Measurements from ENCODE around the gene PCBP2. TPM values are rescaled to one million over a fixed set of nuclear protein-coding genes. Genes with fewer than 3 reads are reported as not detected.
"Not testable (repeated sequence)": the region's sequence is repeated elsewhere in the genome, so short reads cannot be mapped to it uniquely, and the experiment has no call there.

PCBP2 gene
- total RNA-seq, 1 donor from 2014 or later: 338 TPM

DNA sequence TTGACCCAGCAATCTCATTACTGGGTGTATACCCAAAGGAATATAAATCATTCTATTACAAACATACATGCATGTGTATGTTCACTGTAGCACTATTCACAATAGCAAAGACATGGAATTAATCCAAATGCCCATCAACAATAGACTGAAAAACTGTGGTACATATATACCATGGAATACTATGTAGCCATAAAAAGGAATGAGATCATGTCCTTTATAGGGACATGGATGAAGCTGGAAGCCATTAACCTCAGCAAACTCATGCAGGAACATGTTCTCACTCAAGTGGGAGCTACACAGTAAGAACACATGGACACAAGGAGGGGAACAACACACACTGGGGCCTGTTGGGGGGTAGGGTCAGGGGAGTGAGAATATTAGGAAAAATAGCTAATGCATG lies 12.3 kb upstream of the PCBP2 start:
- not testable (repeated sequence) for DNase-seq (ENCODE audit: low spot score); ATAC-seq

DNA sequence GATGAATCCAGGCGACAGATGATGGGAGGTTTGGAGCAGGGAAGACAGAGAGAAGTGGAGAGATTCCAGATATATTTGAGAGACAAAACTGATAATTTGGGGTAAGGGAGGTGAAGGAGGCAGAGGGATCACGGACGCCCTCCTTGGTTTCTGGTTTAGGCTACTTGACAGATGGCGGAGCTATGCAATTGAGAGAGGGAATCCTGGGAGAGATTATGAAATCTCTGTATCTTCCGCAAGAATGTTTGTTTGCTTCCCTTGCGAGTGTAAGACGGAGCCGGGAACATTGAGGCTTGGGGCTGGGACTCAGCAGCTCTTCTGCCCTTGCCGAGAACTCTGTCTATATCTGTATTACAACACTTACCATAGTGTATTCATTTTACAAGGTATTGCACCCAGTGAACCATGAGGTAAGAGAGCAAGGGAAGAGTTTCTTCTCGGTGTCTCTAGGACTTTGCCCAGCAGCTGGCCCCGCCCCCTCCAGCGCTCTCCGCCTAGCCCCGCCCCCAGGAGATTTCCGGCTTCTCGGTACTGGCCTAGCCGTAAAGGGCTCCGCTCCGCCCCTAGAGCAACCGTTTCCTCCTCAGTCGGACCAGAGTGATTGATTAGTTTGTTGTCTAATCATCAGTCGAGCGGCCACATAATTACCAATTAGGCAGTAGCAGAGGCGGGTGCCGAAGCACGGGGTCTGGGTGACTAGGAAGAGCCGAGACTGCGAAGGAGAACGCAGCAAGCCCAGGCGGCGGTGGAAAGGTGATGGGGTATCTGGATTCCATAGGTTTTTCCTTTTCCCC lies 10.7 kb upstream of the PCBP2 start, which contains the start of gene PRR13:
Gene PRR13, plus strand, starts transcription at position 695 of the 794 bp plus-strand sequence. CDS start 981 bp downstream, outside the sequence.
- peak; percentile 99 for DNase-seq (ENCODE audit: low spot score)
- peak; percentile 96 for ATAC-seq

DNA sequence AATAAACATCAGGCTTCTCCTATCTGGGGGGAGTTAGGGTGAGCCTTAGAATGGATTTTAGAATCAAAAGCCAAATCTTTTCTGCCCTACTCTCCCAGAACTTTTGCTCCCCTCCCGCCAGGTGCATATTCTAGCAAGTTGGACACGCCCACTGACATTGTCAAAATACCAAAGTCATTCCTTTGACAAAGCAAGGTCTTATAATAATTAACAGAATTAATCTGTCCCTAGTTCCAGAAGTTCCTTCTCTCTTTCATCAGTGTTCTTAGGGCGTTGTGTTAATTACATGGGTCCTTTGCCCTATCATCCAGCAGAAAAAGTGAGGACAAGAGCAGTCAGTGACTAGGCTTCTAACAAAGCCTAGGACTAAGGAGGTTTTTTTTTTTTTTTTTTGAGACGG lies 7.9 kb upstream of the PCBP2 start:
- ATAC-seq (no peak), DNase-seq (ENCODE audit: low spot score) (no peak)

DNA sequence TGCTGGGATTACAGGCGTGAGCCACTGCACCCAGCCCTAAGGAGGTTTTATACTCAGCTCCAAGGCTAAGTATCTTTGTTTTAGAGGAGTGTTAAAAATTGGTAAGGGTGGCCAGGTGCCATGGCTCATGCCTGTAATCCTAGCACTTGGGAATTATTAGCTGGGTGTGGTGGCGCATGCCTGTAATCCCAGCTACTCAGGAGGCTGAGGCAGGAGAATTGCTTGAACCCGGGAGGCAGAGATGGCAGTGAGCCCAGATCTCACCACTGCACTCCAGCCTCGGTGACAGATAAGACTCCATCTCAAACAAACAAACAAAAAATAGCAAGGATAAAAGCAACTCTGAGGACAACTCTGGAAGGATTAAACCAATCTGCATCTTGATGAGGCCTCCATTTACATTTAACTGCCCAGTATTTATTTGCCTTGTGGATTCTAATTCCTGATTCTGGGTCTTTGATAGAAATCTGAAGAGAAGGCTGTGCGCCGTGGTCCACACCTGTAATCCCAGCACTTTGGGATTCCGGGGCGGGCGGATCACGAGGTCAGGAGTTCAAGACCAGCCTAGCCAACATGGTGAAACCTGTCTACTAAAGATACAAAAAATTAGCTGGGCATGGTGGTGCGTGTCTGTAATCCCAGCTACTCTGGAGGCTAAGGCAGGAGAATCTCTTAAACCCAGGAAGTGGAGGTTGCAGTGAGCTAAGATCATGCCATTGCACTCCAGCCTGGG lies 7.1 kb upstream of the PCBP2 start:
- ATAC-seq; DNase-seq (ENCODE audit: low spot score): not testable (repeated sequence)

DNA sequence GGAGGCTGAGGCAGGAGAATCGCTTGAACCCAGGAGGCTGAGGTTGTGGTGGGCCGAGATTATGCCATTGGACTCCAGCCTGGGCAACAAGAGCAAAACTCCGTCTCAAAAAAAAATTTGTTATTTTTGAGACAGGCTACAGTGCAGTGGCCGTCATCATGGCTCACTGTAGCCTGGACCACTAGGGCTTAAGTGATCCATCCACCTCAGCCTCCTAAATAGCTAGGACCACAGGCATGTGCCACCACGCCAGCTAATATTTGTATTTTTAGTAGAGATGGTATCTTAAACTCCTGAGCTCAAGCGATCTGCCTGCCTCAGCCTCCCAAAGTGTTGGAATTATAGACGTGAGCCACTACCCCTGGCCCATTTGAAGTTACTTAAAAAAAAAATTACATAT lies 966 bp upstream of the PCBP2 start:
- DNase-seq (ENCODE audit: low spot score) (no peak), ATAC-seq (no peak)

DNA sequence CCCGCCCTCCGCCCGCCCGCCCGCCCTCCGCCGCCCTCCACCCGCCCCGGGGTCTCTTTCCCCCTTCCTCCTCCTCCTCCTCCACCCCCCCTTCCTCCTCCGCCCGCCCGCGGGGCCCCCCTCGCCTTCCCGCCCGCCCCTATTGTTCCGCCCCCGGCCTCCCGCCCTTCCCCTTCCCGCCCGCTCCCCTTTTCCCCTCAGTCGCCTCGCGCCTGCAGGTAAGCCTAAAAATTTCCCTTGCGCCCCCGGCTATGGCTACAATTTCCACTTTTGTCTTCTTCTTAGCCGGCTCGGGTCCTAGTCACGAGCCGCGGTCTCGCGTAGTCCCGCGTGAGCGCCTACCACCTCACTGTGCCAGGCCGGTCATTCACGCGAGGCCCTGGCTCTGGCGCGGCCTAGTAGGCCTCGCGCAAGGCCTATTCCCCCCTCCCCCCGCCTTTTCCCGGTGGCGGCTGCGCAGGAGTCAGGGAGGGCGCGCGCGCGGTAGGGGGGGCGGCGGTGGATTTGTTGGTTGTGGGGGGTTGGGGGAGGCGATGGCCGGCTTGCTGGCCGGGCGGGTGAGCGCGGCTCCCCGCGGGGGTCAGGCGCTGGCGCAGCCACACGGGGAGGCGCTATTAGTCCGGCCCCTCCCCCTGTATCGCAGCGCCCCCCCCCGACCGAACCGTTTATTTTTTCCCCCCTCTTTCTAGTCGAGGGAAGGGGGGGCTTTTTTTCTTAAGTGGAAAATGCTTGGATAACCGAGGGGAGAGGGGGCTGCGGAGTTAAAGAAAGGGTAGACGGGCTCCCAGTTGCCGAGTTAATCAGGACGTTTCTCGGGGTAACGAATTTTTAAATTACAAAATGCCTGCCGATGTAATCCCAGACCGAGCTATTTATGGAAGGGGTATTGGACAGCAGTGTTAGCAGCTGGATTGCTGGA lies 516 bp downstream of the PCBP2 start:
- DNase-seq (ENCODE audit: low spot score) (peak; percentile 86), ATAC-seq (peak; percentile 75)

DNA sequence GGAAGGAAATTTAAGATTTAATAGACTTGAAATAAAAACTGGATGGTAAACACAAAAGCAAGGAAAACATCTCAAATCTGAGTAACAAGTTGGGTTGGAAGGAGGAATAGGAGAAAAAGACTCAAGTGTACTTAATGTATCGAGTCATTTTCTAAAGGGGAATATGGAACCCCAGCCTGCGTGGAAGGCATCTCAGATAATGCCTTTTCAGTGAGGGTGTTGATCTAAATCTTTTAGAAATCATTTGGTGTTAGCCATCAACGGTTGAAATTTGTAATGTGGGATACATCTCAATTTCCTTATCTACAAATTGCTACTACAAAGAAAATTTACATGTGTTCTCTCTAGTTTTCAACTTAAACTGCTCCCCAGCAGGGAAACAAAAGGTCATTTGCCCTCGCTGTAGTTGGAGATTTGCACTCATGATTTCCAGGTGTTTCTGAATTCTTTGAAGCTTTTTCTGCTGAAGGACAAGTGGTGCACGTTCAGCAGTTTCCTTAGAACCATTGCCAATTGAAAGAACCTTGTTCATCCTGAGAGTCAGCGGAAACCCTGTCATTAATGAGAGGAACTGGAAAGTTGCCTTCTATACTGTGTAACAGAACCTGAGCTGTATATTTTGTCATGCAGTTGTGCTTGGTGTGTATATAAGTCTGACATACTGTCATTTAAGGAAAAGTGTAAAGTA lies 2.2 kb downstream of the PCBP2 start:
- ATAC-seq (no peak), DNase-seq (ENCODE audit: low spot score) (no peak)

DNA sequence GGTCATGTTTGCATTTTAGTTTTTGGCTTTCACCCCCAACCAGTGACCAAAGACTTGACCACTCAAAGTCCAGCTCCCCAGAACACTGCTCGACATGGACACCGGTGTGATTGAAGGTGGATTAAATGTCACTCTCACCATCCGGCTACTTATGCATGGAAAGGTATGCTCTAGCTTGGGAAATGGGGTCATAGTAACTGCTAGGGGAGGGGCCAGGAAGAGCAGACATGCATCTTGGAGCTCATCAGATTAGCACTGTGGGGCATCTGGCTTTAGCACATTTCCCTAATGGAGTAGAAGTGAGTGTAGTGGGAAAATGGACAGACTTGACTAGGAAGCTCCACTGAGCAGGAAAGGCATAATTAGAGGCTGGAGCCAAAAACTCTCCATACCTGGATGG lies 2.8 kb downstream of the PCBP2 start:
- ATAC-seq (no peak), DNase-seq (ENCODE audit: low spot score) (no peak)

DNA sequence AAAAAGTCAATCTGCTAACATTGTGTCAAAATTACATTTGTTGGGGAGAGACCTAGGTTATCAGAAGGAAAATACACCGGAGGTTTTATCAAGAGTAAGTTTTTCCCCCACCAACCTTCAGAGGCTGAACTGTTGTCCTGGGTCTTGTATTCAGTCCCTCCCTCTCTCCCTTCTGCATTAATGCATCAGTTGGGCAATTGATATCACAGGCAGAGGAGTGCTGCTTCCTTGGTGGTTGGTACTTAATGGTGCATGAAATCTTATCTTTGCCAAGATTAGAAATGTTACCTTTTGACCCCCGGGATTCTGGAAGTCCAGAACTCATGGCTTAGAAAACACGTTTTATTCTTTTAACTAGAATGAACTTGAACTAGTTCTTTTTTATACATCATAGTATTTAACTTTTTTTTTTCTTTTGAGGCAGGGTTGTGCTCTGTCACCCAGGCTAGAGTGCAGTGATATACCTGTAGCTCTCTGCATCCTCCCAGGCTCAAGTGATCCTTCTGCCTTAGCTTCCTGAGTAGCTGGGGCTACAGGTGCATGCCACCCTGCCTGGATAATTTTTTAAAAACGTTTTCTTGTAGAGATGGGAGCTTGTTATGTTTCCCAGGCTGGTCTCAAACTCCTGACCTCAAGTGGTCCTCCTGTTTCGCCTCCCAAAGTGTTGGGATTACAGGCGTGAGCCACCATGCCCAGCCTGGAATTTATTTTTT lies 4.9 kb downstream of the PCBP2 start:
- ATAC-seq (no peak), DNase-seq (ENCODE audit: low spot score) (no peak)

DNA sequence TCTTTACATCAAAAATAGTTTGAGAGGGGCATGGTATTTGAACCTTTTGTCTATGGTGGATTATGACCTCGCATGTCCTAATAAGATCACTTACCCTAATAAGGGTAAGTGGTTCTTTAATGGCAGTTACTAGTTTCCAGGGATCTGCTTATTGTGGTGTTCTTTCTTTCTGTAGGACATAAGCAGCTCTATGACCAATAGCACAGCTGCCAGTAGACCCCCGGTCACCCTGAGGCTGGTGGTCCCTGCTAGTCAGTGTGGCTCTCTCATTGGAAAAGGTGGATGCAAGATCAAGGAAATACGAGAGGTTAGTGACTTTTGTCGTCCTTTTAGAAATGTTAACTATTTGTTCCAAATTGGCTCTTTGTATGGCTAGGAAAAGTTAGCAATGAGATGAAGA lies 7.2 kb downstream of the PCBP2 start:
- DNase-seq (ENCODE audit: low spot score) (no peak), ATAC-seq (no peak)

DNA sequence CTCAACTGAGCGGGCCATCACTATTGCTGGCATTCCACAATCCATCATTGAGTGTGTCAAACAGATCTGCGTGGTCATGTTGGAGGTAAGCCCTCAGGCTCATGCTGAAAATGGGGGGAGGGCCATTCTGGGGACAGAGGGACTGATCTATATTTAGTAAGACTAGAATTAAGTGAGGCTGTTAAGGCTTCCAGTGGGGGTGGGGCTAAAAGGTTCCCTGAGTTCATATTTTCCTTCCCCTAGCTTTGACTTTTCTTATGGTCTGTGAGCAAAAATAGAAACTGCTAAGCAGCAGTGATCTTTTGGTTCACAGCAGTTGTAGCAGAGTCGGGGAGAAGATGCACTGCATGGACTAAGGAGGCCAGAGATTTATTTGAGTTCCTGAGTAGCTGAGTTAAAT lies 9.2 kb downstream of the PCBP2 start:
- ATAC-seq: no peak
- DNase-seq (ENCODE audit: low spot score): no peak

DNA sequence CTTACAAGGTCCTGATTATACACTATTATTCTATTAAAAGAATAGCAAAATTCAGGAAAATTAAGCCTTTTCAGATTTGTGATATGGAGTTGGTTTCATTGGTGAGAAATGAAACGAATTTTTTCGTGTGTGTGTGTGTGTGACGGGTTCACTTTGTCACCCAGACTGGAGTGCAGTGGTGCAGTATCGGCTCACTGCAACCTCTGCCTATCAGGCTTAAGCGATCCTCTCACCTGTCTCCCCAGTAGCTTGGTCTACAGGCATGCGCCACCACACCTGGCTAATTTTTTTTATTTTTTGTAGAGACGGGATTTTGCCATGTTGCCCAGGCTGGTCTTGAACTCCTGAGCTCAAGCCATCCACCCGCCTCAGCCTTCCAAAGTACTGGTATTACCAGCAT lies 9.7 kb downstream of the PCBP2 start:
- DNase-seq (ENCODE audit: low spot score) (no peak), ATAC-seq (no peak)

DNA sequence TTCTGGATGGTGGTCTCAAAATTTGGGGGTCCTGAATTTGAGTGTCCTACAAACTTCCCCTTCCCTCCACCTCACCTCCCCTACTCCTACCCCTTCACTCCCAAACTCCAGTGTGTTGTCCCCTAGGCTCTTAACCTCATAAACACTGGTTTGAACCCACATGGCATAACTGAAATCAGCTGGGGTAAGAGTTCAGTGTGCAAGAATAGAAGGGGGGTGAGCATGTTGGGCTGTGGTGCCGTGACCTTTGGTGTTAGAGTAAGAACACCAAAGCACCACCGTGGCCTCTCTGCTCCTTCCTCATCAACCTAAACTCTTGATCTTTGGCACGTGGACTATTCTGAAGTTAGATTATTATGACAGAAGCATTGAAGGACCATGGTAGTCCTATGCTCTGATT lies 11.0 kb downstream of the PCBP2 start:
- ATAC-seq: peak; percentile 40
- DNase-seq (ENCODE audit: low spot score): no peak

DNA sequence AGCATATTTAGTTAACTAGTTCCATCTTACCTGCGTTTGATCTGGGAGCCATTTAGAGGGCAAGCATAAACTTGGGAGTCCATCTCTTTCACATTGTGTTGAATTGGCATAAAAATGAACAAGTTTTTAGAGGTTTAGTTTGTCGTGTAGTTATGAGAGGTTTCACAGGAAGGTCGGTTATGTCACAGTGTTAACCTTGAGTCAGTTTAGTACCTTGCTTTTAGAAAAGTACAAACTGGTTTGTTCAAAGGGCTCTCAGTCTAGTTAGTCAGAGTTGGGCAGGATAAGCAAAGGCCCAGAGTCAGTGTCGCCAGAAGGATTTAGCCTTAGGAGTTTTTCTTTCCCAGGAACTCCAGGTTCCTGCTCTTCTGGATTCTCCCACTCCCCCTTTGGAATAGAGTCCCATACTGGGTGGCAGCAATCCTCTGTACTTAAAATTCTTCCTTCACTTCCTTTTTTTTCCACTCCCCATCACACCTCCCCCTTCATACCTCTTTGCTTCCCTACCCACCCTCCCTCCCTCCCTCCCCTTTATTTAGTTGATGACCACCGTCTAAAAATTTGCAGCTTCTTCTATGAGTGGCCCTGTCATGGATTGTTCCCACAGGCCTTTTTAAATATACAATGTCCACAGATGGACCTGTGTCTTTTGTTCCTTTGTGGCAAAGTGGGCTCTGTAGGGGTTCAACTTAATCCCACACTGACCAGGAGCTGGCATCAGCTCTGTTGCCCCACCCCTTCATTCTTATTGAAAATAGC lies 12.1 kb downstream of the PCBP2 start:
- no peak for ATAC-seq
- no peak for DNase-seq (ENCODE audit: low spot score)

DNA sequence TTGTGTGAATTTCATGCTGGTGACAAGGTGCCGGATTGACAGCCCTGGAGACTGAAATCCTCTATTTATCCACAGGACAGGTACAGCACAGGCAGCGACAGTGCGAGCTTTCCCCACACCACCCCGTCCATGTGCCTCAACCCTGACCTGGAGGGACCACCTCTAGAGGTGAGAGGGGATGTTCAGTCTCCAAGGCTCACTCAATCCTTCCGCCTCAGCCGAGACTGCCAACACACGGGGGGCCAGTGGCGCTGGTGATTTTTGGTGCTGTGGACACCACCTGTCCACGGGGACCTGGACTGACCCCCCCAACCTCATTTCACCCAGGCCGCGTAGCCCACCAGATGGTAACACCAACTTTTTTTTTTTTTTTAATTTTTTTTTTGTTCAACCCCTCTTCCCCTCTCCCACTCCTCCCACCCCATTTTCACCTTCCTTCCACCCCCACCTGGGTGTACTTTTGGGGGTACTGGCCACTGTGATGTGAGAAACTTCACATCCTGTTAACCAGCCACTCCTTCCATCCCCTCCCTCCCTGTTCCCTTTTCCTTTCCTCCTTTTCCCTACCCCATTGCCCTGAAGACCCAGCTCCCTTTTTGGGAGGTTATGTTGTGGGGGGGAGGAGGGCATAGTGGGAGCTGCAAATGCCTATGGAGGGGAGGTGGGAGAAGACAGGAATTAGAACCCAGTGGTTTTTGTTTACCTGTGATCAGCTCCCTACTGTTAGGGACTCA lies 12.9 kb downstream of the PCBP2 start:
- ATAC-seq (no peak), DNase-seq (ENCODE audit: low spot score) (no peak)

DNA sequence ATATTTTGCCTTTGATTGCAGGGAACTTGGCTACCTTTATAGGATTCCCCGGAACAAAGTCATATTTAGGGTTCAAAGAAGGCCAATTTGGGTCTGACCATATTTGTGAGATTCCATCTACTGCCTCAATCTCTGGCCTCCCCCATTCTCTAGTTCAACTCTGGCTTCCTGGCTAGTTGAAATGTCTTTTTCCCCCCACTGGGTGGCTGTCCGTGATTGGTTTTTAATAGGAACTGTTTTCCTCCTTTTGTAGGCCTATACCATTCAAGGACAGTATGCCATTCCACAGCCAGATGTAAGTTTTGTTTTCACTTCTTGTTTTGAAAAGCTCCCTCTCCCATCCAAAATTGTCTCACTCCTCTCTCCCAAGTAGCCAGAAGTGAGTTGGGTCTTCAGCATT lies 13.8 kb downstream of the PCBP2 start:
- no peak for ATAC-seq
- no peak for DNase-seq (ENCODE audit: low spot score)

DNA sequence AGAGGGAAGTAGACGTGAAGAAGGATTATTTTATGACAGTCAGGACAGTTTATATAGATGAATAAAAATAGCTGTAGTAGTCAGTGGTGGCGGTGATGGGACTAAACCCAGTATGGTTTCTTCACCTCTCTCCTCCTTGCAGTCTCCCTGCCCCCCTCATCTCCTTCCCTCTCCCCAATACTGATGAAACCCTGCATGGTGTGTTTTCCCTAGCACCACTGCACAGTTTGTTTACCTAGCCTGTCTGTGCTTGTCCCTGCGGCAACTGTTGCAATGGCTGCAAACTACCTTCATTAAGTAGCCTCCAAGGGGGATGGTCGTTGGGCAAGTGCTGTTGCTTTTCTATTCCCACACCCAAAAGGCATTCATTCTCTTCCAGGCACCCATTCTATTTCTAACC lies 14.7 kb downstream of the PCBP2 start:
- peak; percentile 17 for ATAC-seq
- no peak for DNase-seq (ENCODE audit: low spot score)

DNA sequence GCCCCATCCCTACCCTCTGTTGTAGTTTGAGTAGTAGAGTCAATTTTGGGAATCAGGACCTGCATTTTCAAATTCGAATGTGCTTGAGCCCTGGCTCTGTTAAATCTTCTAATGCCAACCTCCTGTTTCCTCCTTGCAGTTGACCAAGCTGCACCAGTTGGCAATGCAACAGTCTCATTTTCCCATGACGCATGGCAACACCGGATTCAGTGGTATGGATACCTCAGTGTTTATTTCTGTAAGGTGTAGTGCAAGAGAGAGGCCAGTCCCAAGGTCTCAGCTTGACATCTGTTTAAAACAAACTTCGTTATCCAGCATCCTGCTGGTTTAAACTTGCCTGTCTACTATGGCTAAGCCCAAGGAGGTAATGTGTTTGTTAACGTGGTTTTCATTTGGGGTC lies 15.2 kb downstream of the PCBP2 start:
- ATAC-seq (no peak), DNase-seq (ENCODE audit: low spot score) (no peak)

DNA sequence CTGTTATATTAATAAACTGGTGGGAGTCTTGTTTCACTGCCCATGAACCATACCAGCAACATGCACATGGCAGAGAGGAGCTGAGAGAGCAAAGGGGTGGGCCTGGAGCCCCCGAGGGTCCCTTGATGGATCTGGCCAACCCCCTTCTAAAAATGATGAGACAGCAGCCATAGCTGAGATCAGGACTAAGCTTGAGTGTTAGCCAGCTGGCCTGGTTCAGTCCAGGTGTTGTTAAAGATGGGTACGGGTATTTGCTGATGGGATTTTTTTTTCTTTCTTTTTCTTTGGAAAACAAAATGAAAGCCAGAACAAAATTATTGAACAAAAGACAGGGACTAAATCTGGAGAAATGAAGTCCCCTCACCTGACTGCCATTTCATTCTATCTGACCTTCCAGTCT lies 16.0 kb downstream of the PCBP2 start:
- ATAC-seq (no peak), DNase-seq (ENCODE audit: low spot score) (no peak)
